H9 (cell line): ENCODE data around the gene NEGR1. TPM values are rescaled to one million over a fixed set of nuclear protein-coding genes. Genes with fewer than 3 reads are reported as not detected.

Experiments
- DNase-seq: peaks from one replicate; pipeline ENCODE4 v3.0.0-alpha.2; 2017
- H2AFZ ChIP-seq: one replicate; pipeline ENCODE4 v1.6.1; 2013; ENCODE audit warnings: mild to moderate bottlenecking, low read length, control low read depth, moderate library complexity
- H2AK5ac ChIP-seq: 2 replicates; pipeline ENCODE4 v1.6.1; 2013; ENCODE audit warnings: low read length, control low read depth, mixed read lengths; ENCODE audit not compliant: insufficient read length
- H2BK120ac ChIP-seq: one replicate; pipeline ENCODE4 v1.6.1; 2013; ENCODE audit warnings: low read depth, mild to moderate bottlenecking, low read length, control low read depth, inconsistent platforms; ENCODE audit not compliant: poor library complexity, severe bottlenecking
- H2BK12ac ChIP-seq: 2 replicates; pipeline ENCODE4 v1.6.1; 2013; ENCODE audit warnings: low read length, control low read depth, mixed read lengths, low read depth; ENCODE audit not compliant: insufficient read length
- H2BK15ac ChIP-seq: 2 replicates; pipeline ENCODE4 v1.6.1; 2013; ENCODE audit warnings: low read depth, low read length, control low read depth
- H2BK20ac ChIP-seq: one replicate; pipeline ENCODE4 v1.6.1; 2013; ENCODE audit warnings: low read depth, mild to moderate bottlenecking, low read length, control low read depth, inconsistent platforms; ENCODE audit not compliant: poor library complexity, severe bottlenecking
- H2BK5ac ChIP-seq: 2 replicates; pipeline ENCODE4 v1.6.1; 2013; ENCODE audit warnings: low read length, control low read depth, mixed read lengths; ENCODE audit not compliant: insufficient read length
- H3K14ac ChIP-seq: 2 replicates; pipeline ENCODE4 v1.6.1; 2013; ENCODE audit warnings: low read length, control low read depth; ENCODE audit not compliant: insufficient read depth
- H3K18ac ChIP-seq: 2 replicates; pipeline ENCODE4 v1.6.1; 2013; ENCODE audit warnings: low read depth, mild to moderate bottlenecking, mixed read lengths, low read length, control low read depth; ENCODE audit not compliant: insufficient read length
- H3K23ac ChIP-seq: 2 replicates; pipeline ENCODE4 v1.6.1; 2013; ENCODE audit warnings: low read length, control low read depth, mixed read lengths, low read depth; ENCODE audit not compliant: insufficient read length
- H3K23me2 ChIP-seq: 2 replicates; pipeline ENCODE4 v1.6.1; 2013; ENCODE audit warnings: low read depth, mild to moderate bottlenecking, mixed read lengths, low read length, control low read depth; ENCODE audit not compliant: insufficient read length, poor library complexity, severe bottlenecking
- H3K27ac ChIP-seq: 2 replicates; pipeline ENCODE4 v1.5.1; 2013; ENCODE audit warnings: low read length, control low read depth, mixed read lengths, low read depth; ENCODE audit not compliant: insufficient read length
- H3K27me3 ChIP-seq: 2 replicates; pipeline ENCODE4 v1.6.1; 2013; ENCODE audit warnings: low read length, control low read depth, inconsistent platforms; ENCODE audit not compliant: insufficient read depth
- H3K4ac ChIP-seq: 2 replicates; pipeline ENCODE4 v1.6.1; 2013; ENCODE audit warnings: low read depth, mild to moderate bottlenecking, control low read depth, inconsistent platforms, low read length, moderate library complexity
- H3K4me1 ChIP-seq: 2 replicates; pipeline ENCODE4 v1.6.1; 2013; ENCODE audit warnings: low read length, control low read depth, inconsistent platforms; ENCODE audit not compliant: insufficient read depth
- H3K4me2 ChIP-seq: 2 replicates; pipeline ENCODE4 v1.6.1; 2013; ENCODE audit warnings: low read length, control low read depth, mixed read lengths; ENCODE audit not compliant: insufficient read length, insufficient read depth
- H3K56ac ChIP-seq: 2 replicates; pipeline ENCODE4 v1.6.1; 2013; ENCODE audit warnings: low read depth, mild to moderate bottlenecking, mixed read lengths, low read length, control low read depth; ENCODE audit not compliant: insufficient read length
- H3K79me1 ChIP-seq: 2 replicates; pipeline ENCODE4 v1.6.1; 2013; ENCODE audit warnings: low read depth, mild to moderate bottlenecking, moderate library complexity, low read length, control low read depth, inconsistent platforms; ENCODE audit not compliant: insufficient read depth, poor library complexity, severe bottlenecking
- H3K79me2 ChIP-seq: 2 replicates; pipeline ENCODE4 v1.6.1; 2013; ENCODE audit warnings: low read length, control low read depth, inconsistent platforms; ENCODE audit not compliant: insufficient read depth
- H3K9ac ChIP-seq: 2 replicates; pipeline ENCODE4 v1.6.1; 2013; ENCODE audit warnings: low read length, control low read depth, mixed read lengths; ENCODE audit not compliant: insufficient read length; ENCODE audit errors: extremely low read depth
- H3K9me3 ChIP-seq: one replicate; pipeline ENCODE4 v1.6.1; 2013; ENCODE audit warnings: low read depth, low read length, inconsistent platforms; ENCODE audit not compliant: control insufficient read depth
- H3T11ph ChIP-seq: one replicate; pipeline ENCODE4 v1.6.1; 2013; ENCODE audit warnings: mild to moderate bottlenecking, low read length, control low read depth, inconsistent platforms
- H4K20me1 ChIP-seq: one replicate; pipeline ENCODE4 v1.6.1; 2013; ENCODE audit not compliant: control insufficient read depth, insufficient read length, insufficient read depth
- H4K5ac ChIP-seq: 2 replicates; pipeline ENCODE4 v1.6.1; 2013; ENCODE audit warnings: low read depth, mild to moderate bottlenecking, mixed read lengths, low read length, control low read depth; ENCODE audit not compliant: insufficient read length
- H4K8ac ChIP-seq: replicated peaks from 2 replicates; pipeline ENCODE4 v1.6.1; 2013; ENCODE audit warnings: low read length, control low read depth, mixed read lengths, low read depth; ENCODE audit not compliant: insufficient read length
- H4K91ac ChIP-seq: 2 replicates; pipeline ENCODE4 v1.6.1; 2013; ENCODE audit warnings: low read depth, mild to moderate bottlenecking, moderate library complexity, mixed read lengths, low read length, control low read depth; ENCODE audit not compliant: insufficient read length
- H3K27ac Mint-ChIP-seq, 3 experiments: 2 replicates in 2 of 3; 3 replicates in 1 of 3; pipeline ENCODE4 v1.8.0; 2020 to 2021; ENCODE audit warnings: mixed read lengths in 3 of 3, mild to moderate bottlenecking in 1 of 3, moderate library complexity in 1 of 3
- H3K27me3 Mint-ChIP-seq: 2 replicates; pipeline ENCODE4 v1.8.0; 2021; ENCODE audit warnings: low read depth, mild to moderate bottlenecking, moderate library complexity, mixed read lengths
- H3K36me3 Mint-ChIP-seq, 3 experiments: 2 replicates in 2 of 3; 3 replicates in 1 of 3; pipeline ENCODE4 v1.8.0; 2020 to 2021; ENCODE audit warnings: low read depth in 3 of 3, mixed read lengths in 3 of 3; ENCODE audit not compliant: insufficient read depth in 1 of 3
- H3K4me1 Mint-ChIP-seq, 2 experiments: 2 replicates each; pipeline ENCODE4 v1.8.0; 2020; ENCODE audit warnings: mixed read lengths in 2 of 2
- H3K4me3 Mint-ChIP-seq, 2 experiments: 2 replicates in 1 of 2; 3 replicates in 1 of 2; pipeline ENCODE4 v1.8.0; 2020 to 2021; ENCODE audit warnings: mild to moderate bottlenecking in 2 of 2, mixed read lengths in 2 of 2, moderate library complexity in 1 of 2
- H3K9me3 Mint-ChIP-seq, 2 experiments: 2 replicates in 1 of 2; 3 replicates in 1 of 2; pipeline ENCODE4 v1.8.0; 2020; ENCODE audit warnings: mild to moderate bottlenecking in 2 of 2, mixed read lengths in 2 of 2, moderate library complexity in 1 of 2
- WGBS: extraction: QIAGEN DNeasy Blood & Tissue Kit; methylation state at CpG from one replicate; pipeline ENCODE4 v1.1.7; 2013; ENCODE audit warnings: missing lambda C conversion rate, low lambda C conversion rate, mixed read lengths; ENCODE audit not compliant: insufficient read length; ENCODE audit errors: extremely low coverage; 5-methylcytosine and 5-hydroxymethylcytosine counted together
- total RNA-seq: library from RNA; stranded (reverse); gene quantifications from 2 replicates; pipeline ENCODE4 v1.2.1, GENCODE V29; 2021
- TF ChIP-seq, protein P1 (sequence below): fragments of 200-600 bp; sonication (generic); conservative IDR thresholded peaks from 3 replicates; pipeline ENCODE4 v1.8.0; 2021; ENCODE audit warnings: antibody characterized with exemption, mild to moderate bottlenecking

The NEGR1 gene
- total RNA-seq, 1 experiment from 2014 or later: 0.13 TPM

- no peak overlapping the region for H3K23ac ChIP-seq
- no peak for DNase-seq
- no peak overlapping the region for H2AK5ac ChIP-seq
- no peak overlapping the region for H2BK12ac ChIP-seq
- Mint-ChIP-seq H3K4me1 (peaks cover 7 to 12% of the 10 kb centered on the region in 2 experiments; a peak in 3 of 4 replicates), H3K9me3 (no peaks in the 10 kb centered on the region), H3K27ac (no peak overlapping the region; a peak in 1 of 7 replicates), H3K36me3 (no peaks in the 10 kb centered on the region), H3K27me3 (no peaks in the 10 kb centered on the region), H3K4me3 (no peak overlapping the region)
- H2AFZ ChIP-seq: no peak overlapping the region
- H3K18ac ChIP-seq: no peak overlapping the region
- no peak overlapping the region for H2BK20ac ChIP-seq
- TF ChIP-seq, protein P1, sequence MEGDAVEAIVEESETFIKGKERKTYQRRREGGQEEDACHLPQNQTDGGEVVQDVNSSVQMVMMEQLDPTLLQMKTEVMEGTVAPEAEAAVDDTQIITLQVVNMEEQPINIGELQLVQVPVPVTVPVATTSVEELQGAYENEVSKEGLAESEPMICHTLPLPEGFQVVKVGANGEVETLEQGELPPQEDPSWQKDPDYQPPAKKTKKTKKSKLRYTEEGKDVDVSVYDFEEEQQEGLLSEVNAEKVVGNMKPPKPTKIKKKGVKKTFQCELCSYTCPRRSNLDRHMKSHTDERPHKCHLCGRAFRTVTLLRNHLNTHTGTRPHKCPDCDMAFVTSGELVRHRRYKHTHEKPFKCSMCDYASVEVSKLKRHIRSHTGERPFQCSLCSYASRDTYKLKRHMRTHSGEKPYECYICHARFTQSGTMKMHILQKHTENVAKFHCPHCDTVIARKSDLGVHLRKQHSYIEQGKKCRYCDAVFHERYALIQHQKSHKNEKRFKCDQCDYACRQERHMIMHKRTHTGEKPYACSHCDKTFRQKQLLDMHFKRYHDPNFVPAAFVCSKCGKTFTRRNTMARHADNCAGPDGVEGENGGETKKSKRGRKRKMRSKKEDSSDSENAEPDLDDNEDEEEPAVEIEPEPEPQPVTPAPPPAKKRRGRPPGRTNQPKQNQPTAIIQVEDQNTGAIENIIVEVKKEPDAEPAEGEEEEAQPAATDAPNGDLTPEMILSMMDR: no peak
- no peaks in the 10 kb centered on the region for H3K23me2 ChIP-seq
- H3K27ac ChIP-seq: no peak overlapping the region
- no peak overlapping the region for H3K4me2 ChIP-seq
- H2BK15ac ChIP-seq: no peak overlapping the region
- H3K27me3 ChIP-seq: no peaks in the 10 kb centered on the region
- H4K20me1 ChIP-seq: no peaks in the 10 kb centered on the region
- no peak overlapping the region for H3K56ac ChIP-seq
- no peak overlapping the region for H2BK120ac ChIP-seq
- no peak overlapping the region for H2BK5ac ChIP-seq
- no peaks in the 10 kb centered on the region for H3K79me2 ChIP-seq
- no peak overlapping the region for H4K5ac ChIP-seq
- no peak overlapping the region for H3K4ac ChIP-seq
- no CpG with 5 or more reads among the region's 1 CpG for WGBS
- no peak overlapping the region for H4K91ac ChIP-seq
- no peak overlapping the region for H3T11ph ChIP-seq
- no peak overlapping the region for H3K9ac ChIP-seq
- no peaks in the 10 kb centered on the region for H3K79me1 ChIP-seq
- no peak overlapping the region for H4K8ac ChIP-seq
- H3K9me3 ChIP-seq: no peaks in the 10 kb centered on the region
- no peak overlapping the region for H3K14ac ChIP-seq
- H3K4me1 ChIP-seq: peaks cover 2% of the 10 kb centered on the region; the same call in 1 of the 2 replicates
Measured at GRCh38 chr1:71428029-71428428, 854.3 kb downstream of the NEGR1 start.
